Measurements from ENCODE around the gene CCL3. TPM values are rescaled to one million over a fixed set of nuclear protein-coding genes. Genes with fewer than 3 reads are reported as not detected.

The CCL3 gene
- total RNA-seq = not detected in 2 replicates

GRCh38 chr17:36089888-36090836 is at the start of gene CCL3:
Gene CCL3 (minus strand): TSS chr17:36090143. CDS start chr17:36090058, 85 bp downstream.

GRCh38 chr17:36103401-36103975 is 13.5 kb upstream of the CCL3 start, which contains the start of gene CCL4:
Gene CCL4 (plus strand): TSS chr17:36103827. CDS start chr17:36103906, 79 bp downstream.

DNA sequence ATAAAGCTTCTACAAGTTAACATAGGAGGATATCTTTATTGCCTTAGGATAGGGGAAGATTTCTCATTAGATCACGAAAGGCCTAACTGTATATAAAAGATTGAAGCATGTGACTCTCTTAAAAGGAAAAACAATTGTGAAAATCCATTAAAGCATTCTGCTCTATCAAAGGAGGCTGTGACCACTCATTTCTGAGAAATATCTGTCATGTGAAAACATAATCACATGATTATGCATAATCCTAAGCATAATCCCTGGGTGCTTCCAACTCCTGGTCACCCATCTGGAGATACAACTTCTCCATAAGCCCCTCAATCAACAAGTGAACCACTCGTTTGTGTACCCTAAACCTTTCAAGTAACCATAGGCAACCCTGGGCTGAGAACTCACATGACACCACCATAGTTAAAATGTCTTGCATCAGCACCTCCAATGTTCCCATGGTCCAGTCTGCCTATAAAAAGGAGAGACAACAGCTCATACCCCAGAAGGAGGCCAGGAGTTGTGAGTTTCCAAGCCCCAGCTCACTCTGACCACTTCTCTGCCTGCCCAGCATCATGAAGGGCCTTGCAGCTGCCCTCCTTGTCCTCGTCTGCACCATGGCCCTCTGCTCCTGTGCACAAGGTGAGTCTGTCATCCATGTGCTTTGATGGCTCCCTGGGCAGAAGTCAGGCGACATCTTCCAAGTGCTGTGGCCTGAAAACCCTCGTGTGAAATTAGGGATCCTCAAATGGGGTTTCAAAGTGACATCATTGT is 26.0 kb downstream of the CCL3 start, which contains the start of gene CCL18:
Gene CCL18 (plus strand): TSS at position 487 of the 756 bp plus-strand sequence. CDS start 71 bp downstream, at position 558.

Small RNAs within 50 kb of the gene (small RNA-seq; reads per million reads assigned to genes)
- gene RN7SL301P = not detected

Other genes with a start within 250 kb of the CCL3 start
- not detected in 2 replicates for gene HEATR9, start 221.3 kb downstream of the CCL3 start, total RNA-seq
- not detected in 2 replicates for gene CCL5, start 209.8 kb downstream of the CCL3 start, total RNA-seq
- under 0.01 and 0.43 TPM in 2 replicates for gene RDM1, start 159.4 kb downstream of the CCL3 start, total RNA-seq
- gene LYZL6, start 146.4 kb downstream of the CCL3 start, total RNA-seq = not detected in 2 replicates
- not detected in 2 replicates for gene CCL16, start 108.6 kb downstream of the CCL3 start, total RNA-seq
- not detected in 2 replicates for gene CCL14, start 103.4 kb downstream of the CCL3 start, total RNA-seq
- gene CCL15, start 88.6 kb downstream of the CCL3 start, total RNA-seq = not detected in 2 replicates
- not detected in 2 replicates for gene CCL23, start 72.2 kb downstream of the CCL3 start, total RNA-seq
- not detected in 2 replicates for gene CCL18, start 25.9 kb downstream of the CCL3 start, total RNA-seq
- not detected in 2 replicates for gene CCL4, start 13.7 kb upstream of the CCL3 start, total RNA-seq
- 1.2 and 5.9 TPM in 2 replicates for gene TBC1D3B, start 86.5 kb upstream of the CCL3 start, total RNA-seq
- gene CCL3L1, start 106.6 kb upstream of the CCL3 start, total RNA-seq = not detected in 2 replicates
- gene CCL4L2, start 120.9 kb upstream of the CCL3 start, total RNA-seq = not detected in 2 replicates
- gene TBC1D3I, start 174.4 kb upstream of the CCL3 start, total RNA-seq = under 0.01 TPM in 1 of 2 replicates, not detected in the other
- gene TBC1D3G, start 233.7 kb upstream of the CCL3 start, total RNA-seq = not detected in 2 replicates